ENCODE measurements around the gene IGF2.
A peak's percentile ranks its signal among the peaks of the same experiment; 100 is the strongest.

The IGF2 gene

GRCh38 chr11:2102132-2102882, 36.9 kb downstream of the IGF2 start:
- DNase-seq = no peak

GRCh38 chr11:2101171-2101675, 38.0 kb downstream of the IGF2 start:
- DNase-seq = no peak

GRCh38 chr11:2100361-2101170, 38.6 kb downstream of the IGF2 start:
- DNase-seq = no peak

DNA sequence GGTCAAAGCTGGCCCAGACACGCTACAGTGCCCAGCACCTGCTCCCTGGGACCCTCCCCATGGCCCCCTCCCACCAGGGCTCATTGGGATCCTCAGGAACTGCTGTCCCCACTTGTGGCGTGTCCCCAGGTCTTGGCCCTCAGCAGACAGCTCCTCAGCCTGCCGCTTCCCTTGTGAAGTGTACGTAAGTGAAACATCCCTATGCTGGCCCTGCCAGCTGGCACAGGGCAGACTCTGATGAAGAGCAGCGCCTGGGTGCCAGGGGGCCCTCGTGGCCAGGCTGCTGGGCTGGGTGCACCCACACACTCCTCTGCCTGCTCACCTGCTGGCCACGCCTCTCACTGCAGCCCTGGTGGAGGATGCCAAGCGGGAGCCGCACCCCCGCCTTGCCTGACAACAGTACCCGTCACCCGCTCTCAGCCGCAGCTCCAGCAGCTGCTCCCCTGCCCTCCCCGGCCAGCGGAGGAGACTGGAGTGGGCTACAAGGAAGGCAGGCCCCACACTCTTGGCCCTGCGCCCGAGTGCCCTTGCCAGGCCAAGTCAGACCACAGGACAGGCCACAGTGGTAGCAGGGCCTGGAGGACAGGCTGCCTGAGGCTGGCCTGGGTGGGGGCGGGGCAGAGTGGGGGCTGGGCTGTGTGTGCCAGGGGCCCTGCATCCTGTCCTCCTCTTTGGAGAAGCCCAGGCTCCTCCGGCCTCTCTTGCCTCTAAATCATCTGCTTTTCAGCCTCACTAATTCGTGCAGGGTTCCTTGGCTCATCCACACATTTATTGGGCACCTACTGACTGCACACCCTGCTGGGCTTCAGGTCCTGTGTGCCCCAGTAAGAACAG, 39.5 kb downstream of the IGF2 start:
- no peak for DNase-seq

GRCh38 chr11:2098691-2099515, 40.3 kb downstream of the IGF2 start:
- no peak for DNase-seq

DNA sequence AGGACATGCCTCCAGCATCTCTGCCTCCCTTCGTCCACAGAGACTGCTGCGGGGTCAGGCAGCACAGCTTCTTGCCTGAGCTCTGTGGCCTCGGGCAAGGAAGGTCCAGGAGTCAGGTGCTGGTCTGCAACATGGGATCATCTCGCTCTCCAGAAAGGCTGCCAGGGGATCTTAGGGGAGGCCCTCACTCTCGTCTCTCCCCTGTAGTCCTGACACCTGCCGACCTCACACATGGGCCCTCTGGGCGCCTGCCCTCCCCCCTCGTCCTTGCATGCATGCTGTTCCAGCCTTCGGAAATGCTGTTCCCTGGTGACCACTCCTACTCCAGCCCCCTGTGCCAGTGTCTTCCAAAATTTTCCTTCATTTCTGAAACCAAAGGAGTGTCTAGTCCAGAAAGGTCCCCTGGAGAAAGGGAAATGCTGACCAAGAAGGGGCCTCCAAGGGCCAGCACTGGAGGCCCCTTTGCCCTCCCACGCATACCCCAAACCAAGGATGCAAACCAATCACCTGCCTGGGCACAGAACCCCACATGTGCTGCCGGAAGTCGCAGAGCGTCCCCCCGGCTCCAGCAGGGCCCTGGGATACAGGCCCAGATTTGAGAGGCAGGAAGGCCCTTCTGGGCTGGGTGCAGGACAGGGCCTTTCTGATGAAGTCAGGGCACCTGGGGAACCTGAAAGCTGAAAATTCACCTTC, 41.0 kb downstream of the IGF2 start:
- DNase-seq = no peak

DNA sequence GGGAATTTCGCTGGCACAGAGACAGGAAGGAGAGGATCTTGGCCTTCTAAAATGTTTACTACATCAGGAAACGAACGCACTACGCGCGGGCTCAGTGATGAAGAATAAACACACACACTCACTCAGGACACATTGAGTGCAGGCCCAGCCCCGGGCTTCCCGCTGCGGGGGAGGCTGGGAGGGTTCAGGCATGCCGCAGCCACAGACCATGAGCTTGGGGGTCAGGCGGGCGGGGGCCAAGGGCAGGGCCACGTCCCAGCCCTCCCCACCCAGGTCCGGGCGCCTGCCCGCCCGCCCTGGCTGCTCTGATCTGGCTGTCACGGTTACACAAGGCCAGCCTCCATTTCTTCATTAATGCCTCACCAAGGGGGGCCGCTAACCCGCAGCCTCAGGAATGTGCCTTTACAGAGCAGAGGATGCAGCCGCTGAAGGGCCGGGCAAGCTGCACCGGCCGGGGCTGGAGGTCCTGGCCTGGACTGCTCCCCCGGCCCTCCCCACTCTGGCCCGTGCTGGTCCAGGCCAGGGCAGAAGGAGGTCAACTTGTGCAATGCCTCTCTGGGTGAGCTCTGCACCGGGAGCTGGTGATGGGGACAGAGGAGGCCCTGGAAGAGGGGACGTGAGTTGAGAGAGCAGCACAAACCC, 41.7 kb downstream of the IGF2 start:
- DNase-seq = no peak

- DNase-seq = no peak
Measured at GRCh38 chr11:2096919-2097301, 42.3 kb downstream of the IGF2 start.

DNA sequence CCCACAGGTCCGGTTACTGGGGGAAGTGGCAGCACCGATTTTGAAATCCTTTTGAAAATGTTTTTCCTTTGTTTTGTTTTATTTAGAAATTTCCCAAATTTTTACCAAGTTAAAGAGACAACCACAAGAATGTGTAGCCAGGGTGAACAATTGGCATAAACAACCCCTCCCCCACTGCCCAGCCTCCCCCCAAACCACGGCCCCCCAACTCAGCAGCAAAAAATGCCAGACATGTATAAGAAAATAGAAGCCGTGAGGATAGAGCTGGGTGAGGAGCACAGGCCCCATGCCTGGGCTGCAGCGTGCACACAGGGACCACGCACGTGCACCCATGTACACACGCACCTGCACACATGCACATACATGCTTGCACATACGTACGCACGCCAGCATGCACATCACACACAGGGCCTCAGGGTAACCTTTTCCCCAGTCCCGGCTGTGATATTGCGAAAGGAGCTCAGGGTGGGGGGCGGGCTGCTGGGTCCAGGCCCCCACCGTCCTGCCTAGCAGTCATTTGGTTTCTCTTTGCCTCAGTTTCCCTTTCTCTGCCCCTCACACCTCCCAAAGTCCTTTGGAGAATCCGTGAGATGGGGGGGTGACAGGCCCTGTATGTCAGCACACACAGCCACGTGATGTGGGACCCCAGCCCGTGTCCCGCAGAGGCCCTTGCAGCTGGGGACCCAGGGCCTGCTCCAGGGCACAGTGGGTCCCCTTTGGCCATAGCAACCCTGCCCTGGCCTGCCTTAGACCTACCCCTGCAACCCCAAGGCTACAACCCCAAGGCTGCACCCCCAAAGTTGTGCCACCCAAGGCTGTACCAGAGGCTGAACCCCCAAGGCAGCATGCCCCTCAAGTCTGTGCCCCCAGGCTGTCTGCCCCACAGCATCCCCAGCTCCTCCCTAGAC, 42.9 kb downstream of the IGF2 start:
- DNase-seq = no peak

- no peak for DNase-seq
Measured at GRCh38 chr11:2095542-2095941, 43.6 kb downstream of the IGF2 start.

- DNase-seq = no peak
Measured at GRCh38 chr11:2095198-2095520, 44.0 kb downstream of the IGF2 start.

DNA sequence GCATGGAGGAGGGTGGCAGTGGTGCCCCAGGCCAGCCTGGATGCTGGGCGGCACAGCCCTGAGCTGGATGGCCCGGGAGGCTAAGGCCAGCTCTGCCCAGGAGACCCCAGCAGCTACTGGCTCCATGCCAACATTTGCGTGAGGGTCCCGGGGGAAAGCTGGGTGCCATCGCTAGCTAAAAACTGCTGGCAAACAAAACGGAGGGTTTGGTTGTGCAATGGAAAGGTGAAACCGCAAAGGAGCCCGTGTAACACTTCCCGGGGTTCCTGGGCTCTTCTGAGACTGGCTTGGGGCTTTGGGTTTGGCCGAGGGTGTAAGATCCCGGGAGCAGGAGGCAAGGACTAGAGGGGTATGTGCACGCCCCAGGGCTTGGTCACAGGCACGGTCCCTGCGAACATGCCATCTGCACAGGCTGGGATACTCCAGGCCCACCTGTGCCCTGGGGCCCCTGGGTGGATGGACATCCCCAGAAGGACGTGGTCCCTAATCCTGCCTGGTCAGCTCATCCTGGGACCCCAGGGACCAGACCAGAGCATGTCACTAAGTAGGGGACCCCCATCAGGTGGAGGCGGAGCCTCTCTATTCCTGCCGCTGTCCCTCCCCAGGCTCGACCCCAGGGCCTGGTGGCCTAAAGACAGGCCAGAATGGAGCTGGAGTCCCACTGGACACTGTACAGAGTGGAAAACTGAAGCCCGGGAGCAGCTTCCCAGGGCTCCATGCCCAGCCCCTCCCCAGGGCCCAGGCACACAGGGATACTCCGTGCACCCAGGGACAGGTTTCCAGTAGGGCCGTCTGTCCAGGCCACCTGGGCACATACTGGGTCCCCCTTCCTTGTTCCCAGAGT, 44.6 kb downstream of the IGF2 start:
- no peak for DNase-seq

DNA sequence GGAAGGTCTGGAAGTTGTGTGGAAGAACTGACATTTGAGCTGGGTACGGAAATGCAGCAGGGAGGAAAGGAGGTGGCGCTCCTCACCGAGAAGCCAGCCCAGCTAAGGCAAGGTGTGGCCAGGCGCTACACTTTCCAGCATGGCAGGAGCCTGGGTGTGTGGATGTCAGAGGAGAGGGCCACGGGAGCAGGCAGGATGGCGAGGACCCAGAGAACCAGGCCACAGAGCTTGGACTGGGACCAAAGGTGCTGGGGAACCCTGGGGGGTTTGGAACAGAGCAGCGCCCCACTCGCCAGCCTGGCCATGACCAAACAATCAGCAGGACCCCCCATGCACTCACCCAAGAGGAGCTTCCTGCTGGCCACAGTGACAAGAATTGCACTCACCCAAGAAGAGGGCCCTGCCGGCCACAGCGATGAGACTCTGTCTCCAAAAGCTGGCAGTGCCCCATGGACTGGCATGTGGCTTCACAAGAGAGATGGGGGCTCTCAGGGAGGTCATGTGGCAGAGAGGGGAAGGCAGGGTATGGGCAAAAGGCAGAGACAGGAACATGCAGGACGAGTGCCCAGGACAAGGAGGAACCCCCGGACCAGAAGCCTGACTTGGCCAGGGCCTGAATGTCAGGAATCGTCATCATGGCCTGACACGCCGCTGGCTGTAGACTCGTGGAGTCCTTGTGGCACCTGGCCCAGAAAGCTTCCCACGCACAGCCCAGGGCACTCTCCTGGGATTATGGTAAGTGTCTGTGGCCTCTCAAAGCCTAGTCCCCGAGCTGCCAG, 45.4 kb downstream of the IGF2 start:
- DNase-seq = no peak

- peak; percentile 76 for DNase-seq
Measured at GRCh38 chr11:2092956-2093412, 46.2 kb downstream of the IGF2 start.

DNA sequence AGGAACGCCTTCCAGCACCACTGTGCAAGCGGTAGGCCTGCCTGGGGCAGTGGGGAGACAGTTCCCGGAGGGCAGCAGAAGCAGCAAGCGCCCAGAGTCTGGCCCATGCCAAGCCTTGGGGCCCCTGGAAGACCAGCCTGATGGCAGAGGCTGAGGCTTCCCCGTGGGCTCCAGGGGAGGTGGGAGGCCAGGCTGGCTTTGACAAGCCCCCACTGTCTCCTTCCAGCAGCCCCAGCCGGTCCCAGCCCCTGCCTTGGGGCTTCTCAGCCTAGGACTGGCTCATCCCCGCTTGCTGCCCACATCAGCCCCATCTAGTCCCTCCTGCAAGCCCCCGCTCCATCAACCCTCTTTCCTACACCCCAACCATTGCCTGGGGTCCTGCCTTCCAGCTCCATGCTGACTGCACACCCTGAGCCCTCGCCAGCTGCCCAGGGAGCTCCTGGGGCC, 46.7 kb downstream of the IGF2 start:
- no peak for DNase-seq

DNA sequence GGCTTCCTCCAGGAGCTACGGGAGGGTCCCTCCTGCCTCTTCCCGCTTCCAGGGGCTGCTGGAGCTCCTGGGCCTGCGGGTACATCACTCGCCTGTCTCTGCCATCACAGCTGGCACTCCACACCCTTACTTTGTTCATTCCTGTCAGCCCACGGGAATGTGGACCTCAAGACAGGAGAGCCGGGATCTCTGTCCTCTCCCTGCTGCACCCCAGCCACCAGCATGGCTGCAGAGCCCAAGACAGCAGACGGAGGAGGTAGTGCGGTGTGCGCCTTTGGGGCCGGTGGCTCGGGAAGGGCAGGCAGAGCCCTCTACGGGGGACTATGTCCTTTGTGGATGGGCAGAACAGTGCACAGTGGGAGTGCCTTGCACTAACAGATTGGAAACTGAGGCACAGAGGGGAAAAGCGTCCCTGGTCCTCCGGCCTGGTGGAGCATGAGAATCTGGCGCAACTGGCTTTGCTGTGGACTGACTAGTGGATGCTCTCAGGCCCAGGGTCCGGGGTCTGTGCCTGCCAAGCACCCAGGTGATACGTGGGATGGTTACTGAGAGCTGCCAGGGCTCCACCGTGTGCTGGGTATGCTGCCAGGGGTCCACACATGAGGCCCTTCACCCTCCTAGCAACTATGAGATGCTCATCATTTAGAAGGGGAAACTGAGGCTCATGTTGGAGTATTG, 47.3 kb downstream of the IGF2 start:
- no peak for DNase-seq

DNA sequence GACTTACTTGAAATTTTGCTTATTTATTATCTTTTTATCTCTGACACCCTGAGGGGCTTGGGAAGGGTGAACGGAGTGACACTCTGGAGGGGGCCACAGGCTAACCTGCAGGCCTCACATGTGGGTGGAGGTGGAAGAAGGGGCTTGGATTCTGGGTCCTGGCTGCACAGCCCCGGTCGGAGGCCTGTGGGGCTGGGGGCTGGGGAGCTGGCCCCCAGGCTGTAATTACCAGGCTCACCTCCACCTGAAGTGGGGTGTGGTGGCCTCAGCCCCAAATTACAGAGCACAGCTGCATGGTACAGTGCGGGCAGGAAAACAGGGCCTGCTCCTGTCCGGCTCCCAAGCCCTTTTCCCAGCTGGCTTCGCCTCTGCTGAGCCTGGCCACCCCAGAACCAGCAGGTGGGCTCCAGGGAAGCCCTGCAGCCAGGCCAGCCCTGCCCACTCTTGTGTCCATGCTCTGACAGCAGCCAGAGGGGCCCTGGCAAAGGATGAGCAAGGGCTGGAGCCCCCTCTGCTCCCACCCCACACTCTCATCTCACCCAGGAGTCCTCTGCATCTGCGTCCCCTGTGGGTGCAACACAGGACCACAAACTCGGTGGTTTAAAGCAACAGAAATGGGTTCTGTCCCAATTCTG, 48.0 kb downstream of the IGF2 start:
- DNase-seq = no peak
